ENCODE results near the gene ZDHHC7.
A peak's percentile ranks its signal among the peaks of the same experiment; 100 is the strongest.

Gene ZDHHC7

DNA sequence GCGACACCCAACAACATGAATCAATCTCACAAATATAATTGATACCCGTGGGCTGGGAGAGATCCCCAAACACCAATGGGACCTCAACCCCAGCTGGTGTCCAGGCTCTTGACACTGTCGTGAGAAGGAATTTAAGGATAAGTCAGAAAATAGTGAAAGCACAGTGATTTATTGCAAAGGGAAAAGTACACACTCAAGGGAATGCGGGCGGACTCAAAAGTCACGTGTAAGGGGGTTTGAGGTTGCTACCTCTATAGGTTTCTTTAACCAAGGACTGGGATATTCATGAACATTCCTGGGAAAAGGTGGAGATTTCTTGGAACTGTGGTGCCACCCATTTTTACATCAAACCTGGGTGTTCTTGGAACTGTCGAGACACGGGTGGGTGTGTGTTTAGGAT is 6.3 kb upstream of the ZDHHC7 start:
- DNase-seq: no peak

DNA sequence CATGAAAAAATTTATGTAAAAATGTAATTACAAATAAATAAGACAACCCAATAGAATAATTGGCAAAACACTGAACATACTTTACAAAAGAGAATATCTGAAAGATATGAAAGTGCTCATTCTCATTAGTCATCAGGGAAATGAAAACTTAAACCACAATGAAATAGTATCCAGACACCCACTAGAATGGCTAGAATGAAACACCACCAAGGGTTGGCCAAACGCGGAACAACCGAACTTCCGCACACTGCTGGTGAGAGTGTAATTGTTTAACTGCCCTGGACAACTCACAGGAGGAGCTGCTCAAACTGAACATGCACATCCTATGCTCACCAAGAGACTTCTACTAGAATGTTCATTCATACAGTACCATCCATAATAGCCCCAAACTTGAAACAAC is 5.8 kb upstream of the ZDHHC7 start:
- DNase-seq: peak; percentile 25

DNA sequence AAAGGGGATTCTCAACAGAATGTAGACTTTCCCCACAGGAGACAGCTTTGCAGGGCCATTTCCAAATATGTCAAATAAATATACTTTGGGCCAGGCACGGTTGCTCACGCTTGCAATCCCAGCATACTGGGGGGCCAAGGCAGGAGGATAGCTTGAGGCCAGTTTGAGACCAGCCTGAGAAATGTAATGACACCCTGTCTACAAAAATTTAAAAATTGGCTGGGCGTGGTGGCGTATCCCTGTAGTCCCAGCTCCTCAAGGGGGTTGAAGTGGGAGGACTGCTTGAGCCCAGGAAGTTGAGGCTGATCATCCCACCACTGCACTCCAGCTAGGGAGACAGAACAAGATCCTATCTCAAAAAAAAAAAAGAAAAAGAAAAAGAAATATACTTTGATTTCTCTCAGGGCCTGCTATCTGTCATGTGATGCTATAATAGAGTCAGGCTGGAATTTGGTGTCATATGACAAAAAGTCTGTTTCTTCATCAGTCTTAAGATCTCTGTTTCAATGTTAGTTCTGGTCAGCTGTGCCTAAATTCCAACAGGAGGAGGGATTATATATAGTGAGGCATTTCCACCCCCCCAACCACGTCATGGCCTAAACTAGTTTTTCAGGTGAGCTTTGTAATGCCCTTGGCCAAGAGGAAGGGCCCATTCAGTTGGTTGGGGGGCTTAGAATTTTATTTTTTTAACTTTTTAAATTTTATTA is 4.3 kb upstream of the ZDHHC7 start:
- DNase-seq: no peak

DNA sequence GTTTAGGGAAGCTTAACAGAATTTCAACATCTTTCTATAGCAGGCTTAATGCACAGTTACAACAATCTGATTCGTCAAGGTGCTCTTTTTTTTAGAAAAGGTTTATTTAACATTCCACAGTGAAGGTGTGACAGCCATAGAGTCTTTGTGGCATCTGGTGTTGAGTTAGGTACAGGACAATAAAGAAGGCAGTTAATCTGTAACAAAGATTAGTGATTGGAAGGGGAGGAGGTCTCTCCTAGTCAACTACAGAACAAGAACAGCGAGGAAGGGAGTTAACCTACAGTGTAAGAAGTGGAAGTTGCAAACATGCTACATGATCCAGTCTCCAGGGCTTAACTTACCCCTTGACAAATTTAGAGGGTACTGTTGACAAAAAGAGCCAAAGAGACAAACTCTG is 3.0 kb upstream of the ZDHHC7 start:
- no peak for DNase-seq

DNA sequence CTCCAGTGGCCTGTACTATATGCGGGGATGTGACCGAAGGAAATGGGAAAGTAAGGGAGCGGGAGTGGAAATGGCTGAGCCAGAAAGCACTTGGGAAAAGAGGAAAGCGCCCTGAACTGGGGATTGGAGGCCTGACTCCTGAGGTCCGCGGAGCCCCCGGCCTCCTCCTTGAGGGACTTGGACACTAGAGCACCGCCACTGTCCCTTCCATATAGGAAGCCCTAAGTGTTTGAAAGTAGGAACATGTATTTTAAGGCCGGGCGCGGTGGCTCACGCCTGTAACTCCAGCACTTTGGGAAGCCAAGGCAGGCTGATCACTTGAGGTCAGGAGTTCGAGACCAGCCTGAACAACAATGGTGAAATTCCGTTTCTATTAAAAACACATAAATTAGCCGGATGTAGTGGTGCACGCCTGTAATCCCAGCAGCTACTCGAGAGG is 530 bp upstream of the ZDHHC7 start:
- no peak for DNase-seq

DNA sequence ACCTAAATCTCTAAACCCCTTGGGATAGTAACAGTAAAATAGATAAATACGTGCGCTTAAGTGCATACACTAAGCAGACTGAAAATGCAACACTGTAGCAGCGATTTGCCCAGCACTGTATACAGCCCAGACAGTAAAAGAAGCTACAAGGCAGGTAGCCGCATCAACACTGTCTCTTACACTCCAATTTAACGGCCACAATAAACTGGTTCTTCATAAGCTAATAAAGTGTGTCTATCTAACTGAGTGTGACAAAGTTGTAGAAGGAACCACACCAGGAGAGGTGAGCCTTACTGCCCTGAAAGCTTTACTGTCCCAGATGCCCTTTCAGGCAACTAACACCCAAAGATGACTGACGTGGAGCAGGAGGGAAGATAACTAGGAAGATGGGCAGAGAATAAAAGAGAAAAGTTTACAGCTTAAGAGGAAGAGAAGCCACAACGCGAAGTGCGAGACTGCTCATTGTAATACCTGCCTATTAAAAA is 847 bp downstream of the ZDHHC7 start:
- DNase-seq: no peak

DNA sequence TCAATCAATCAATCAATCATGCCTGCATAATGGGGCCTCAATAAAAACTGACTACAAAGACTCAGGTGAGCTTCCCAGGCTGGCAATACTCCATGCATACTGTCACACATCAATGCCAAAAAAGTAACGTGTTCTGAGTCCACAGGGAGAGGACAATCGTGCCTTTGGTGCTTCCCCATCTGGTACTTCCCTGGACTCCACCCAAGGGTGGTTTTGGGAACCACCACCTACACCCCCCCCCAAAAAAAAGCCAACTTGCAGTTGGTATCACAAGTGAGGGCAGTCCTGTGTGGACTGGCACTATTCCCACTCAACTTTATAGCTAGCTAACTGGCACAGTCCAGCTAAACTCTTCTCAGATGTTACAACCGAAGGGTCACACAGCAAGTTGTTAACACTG is 3.1 kb downstream of the ZDHHC7 start:
- DNase-seq: no peak

DNA sequence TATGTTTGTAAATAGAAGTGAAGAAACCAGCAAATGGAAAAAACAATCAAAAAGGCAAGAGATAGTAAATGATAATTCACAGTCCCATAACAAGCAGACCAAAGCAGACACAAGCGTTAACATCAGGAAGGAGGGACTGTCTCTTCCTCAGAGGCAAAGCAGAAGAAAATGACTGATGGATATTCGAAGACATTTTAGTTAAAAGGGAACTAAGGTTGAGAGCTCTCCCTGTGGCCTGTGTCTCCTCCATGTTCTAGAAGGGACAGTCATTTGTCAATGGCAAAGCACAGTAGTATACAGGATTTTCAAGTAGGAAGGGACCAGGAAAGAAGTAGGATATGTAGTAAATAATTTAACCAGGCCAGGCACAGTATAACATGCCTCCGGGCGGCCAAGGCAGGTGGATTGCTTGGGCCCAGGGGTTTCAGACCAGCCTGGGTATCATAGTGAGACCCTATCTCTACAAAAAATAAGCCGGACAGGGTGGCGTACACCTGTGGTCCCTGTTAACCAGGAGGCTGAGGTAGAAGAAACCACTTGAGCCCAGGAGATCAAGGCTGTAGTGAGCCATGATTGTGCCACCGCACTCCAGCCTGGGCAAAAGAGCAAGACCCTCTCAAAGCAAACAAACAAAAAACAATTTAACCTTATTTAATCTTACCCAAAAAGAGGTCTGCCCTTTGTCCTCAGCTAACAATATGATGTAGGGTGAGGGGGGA is 3.7 kb downstream of the ZDHHC7 start:
- no peak for DNase-seq

DNA sequence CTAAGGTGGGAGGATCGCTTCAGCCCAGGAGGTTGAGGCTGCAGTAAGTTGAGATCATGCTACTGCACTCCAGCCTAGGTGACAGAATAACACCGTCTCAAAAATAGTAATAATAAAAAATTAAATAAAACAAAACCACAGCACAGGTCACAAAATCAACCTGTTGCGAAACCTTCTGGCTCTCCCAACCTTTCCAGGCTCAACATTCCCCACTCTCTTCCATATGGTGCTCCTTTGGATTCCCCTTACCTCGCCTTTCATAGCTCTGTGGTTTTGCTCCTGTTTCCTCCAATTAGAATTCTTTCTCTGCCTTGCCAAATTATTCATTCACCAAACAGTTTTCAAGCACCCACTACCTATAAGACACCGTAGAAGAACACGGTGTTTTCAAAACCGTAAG is 4.7 kb downstream of the ZDHHC7 start:
- no peak for DNase-seq

DNA sequence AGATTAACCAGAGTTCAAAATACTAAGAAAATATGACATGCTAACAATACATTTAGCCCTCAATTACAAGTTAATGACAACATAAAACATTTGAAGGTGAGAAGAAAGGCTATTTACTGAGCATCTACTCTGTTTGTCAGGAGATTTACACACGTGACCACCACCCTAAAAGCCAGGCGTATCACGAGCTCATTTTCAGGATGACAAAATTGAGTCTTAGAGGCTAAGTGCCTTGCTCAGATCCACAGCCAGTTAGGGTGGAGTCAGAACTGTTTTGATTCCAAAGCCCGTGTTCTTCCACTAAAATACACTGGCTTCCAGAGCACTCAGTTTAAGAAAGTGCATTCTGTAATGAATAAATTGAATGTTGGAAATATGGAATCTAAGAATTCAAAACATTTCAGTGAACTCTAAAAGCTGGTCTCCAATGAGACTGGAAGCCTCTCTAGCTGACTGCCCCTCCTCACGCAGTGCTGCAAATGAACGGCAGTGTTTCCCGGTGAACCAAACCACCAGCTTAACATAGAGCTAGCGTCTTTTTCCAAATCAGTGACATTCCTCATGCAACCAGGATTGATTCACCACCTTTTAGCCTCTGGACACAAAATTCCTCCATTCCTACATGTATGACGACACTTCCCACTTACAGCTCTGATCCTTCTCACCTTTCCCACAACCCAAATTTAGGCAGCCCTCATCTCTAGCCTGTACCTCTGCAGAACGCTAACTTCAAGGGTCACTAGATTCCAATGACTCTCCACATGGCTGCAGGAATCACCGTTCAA is 5.9 kb downstream of the ZDHHC7 start:
- DNase-seq: no peak

DNA sequence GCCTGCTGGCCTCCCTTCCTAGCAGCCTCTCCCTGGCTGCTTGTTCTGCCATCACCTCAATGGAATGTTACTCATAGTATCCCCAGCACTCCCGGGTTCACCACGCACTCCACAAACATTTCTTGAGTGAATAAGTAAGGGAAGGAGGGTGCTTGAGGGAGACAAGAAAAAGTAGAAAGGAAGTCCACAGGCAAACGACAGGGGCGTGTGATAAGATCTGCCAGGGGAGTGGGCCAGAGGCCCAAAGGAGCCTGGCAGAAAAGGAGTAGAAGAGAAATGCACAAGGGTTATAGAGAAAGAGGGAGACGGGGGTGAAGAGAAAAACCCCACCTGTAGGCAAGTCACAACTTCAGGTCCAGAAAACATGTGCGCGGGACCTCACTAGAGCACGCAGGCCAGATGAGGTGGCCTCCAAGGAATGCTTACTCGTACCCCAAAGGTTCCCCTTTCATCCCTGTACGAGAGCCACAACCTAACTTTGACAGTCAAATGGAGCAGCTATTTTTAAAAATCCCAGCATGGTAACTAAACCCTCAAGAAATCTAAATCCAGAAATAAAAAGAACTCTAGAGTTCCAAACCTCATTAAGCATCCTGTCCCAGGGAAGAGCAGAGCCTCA is 6.6 kb downstream of the ZDHHC7 start:
- DNase-seq: no peak

DNA sequence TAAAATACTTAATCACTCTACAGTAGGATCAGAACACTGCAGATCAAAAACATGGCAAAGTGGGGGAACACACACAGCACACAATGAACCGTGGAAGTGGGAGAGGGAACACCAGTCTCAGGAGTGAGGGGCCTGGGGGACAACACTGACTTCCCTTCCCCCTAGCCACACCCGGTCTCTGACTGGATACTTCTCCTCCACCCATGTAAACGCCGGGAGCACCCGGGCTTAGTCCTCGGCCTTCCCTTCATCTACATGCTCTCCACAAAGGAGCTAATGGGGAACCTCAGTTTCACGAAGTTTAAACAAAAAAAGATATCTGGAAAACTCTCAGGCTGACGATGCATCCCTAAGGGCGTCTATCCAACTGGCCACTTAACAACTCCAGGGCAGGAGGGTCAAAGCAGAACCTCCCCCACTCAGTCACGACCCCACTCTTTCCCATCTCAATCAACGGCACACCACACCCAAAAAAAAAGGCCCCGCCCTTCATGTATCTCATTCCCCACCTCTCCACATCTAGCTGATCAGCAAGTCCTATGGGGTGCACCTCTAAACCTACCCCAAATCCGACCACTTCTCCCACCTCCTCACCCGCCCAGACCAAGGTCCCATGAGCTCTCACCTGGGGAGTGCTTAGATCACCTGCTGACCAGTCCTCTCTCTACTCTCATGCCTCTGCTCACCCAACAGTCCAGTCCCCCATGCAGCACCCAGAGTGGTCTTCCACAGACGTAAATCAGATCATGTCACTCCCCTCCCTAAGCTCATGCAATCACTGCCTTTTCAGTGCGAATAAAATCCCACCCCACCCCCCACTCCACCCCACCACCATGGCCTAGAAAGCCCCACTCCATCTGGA is 7.4 kb downstream of the ZDHHC7 start:
- DNase-seq: no peak

DNA sequence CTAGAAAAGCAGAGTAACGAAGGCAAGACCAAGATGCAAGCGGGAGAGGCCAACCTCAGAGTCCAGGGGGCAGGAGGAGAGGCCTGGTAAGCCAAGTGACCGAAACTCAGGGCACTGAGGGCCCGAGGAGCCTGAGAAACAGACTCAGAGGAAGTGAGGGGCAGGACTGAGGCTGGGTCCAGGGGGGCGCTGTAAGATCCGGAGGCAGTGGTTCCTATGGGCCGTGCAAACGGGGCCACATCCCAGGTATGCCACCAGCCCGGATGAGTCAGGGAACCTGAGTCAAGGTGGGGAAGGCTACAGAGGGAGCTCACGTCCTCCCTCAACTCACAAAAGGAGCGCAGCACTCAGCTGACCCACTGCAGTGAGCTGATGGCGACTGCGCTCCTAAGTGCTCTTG is 8.3 kb downstream of the ZDHHC7 start:
- no peak for DNase-seq

DNA sequence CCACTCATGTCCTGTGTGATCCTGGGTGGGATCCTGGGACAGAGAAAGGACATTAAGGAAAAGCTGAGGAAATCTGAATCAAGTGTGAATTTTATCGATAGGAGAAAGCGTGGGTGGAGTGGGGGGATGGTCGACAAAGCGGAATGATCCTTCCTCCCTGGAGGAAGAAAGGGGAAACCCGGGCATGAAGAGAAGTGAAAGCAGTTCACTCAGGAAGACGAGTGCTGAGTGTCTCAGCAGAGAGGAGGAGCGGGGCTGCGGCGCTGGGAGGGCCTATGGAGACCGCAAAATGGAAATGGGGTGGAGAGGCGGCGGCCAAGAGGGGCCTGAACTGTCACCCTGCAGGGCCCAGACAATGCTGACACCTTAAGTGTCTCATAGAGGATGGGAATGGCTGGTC is 8.7 kb downstream of the ZDHHC7 start:
- DNase-seq: no peak

DNA sequence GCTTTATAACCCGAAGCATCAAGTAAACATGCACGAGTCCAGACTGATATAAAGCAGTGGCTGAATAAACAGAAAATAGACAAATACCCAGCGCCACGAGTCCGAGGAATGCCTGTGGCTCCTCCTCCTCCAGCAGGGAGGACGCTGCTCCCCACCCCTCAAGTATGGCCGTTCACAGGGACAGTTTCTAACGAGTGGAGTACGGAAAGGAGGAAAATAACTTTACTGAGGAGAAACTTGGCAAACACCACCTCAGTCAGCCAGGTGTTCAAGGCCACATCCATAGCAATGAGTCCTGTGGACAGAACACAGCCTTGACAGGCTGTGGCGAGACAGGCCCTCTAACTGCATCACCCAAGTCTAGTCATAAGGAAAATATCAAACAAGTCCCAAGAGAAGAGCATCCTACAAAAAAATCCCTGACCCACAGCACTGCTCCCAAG is 9.2 kb downstream of the ZDHHC7 start:
- no peak for DNase-seq

DNA sequence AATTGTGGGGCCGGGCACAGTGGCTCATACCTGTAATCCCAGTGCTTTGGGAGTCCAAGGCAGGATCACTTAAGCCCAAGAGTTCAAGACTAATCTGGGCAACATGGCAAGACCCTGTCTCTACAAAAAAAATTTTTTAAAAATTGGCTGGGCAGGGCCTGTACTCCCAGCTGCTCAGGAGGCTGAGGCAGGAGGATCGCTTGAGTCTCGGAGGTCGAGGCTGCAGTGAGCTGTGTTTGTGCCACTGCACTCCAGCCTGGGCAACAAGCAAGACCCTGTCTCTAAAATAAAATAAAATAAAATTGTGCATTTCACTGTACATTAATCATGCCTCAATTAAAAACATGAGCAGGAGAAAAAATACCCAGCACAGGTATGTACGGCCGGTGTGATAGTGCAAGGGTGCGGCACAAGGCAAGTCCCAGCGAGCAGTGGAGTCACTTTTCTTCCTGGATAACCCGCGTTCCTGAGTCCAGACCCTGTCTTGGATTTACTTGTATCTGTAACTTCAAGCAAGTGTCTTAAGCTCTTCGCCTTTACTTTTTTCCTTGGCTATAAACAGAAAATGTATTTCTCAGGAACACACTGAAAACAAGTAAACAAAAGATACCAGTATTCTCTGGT is 11.4 kb downstream of the ZDHHC7 start:
- DNase-seq: no peak

DNA sequence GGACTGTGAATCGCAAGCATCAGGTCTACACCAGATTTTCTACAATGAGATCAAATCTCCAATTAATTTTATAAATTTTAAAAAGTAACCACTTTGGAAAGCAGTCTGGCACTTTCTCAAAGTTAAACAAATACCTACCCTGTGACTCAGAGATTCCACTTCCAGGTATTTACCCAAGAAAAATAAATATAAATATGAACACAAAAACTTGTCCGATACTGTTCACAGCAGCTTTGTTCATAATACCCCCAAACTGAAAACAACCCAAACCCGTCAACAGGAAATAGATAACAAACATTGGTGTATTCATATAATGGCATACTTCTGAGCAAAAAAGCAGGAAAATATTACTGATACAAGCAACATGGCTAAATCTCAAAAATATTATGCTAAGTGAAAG is 12.1 kb downstream of the ZDHHC7 start:
- no peak for DNase-seq

DNA sequence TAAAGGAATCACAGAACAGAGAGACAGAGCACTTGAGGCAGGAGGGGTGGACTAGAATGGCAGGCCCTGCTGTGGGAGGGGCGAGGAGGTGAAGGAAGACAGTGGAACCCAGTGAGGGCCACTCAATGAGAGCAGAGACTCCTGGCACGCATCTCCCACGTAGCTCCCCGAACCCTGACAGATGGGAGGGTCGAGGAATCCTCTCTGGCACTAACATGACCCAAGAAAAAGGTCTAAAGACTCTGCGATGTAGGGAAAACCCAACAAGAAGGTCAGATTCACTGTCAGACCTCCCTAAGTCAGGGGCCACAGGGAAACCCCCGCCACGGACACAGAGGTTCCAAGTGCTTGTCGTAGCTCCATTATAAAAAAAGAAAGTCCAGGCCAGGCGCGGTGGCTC is 15.0 kb downstream of the ZDHHC7 start:
- no peak for DNase-seq

DNA sequence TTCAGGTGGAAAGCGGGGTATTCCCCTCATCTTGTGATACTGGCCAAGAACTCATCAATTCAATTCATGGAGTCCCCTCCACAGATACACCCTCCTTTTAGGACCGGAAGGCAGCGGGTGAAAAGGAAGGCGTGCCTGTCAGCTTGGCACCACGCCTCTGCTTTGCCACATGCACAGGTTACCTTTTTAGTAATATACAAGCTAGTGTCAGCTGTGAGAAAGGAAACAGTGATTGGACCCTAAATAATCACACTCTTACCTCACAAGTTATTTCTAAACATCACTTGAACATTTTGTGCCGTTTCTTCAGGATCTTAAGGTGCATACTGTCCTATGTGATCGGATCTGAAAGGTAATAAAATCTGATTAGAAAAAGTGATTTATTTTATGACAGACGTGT is 15.7 kb downstream of the ZDHHC7 start:
- DNase-seq: peak; percentile 26

DNA sequence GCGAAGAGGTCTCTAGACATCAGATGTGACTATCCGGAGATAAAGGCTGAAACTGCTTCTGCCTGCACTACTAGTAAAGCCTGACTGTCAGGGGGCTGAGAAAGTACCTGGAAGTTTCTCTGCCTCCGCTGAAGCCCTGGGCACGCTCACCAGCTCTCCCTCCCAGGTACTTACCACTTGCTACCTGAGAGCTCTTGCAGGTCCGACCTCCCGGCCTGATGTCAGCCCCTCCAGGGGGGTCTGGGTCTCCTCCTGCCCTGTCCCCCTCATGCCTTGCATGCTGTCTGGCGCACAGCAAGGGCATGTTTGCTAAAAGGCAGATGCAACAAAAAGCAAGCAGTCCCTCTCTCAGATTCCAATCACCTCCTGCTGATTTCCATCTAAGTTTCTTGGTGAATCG is 17.4 kb downstream of the ZDHHC7 start:
- DNase-seq: no peak

DNA sequence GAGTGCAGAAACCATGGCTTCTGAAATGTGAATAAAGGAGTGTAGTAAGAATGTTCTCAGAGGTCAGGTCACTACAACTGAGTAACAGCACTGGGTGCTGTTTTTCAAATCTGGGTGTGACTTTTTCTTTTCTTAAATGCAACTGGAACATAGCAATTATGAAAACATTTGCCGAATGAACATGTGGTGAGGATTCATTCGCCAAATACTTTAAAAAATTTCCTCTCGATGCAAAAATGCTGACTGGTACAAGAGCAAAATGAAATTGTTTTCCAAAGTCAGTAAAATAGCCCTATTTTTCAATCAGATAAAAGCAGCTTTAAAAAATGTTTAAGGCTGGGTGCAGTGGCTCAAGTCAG is 18.6 kb downstream of the ZDHHC7 start:
- DNase-seq: no peak

DNA sequence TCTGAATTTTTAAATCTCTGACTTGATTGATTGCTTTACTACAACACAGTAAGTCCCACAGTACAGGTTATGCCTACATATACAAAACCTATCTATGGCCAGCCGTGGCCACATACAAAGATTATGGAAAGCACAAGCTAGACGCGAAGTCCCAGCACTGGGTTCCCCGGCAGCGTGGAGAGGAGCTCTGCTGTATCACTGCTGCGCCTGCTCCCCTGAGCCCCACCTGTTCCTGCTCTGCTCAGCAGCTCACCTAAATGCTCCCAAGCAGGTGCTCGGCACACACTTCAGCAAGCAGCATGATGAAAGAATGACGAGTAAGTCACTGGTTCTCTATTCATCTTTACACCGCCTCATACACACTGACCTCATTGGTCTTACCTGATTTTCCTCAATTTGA is 20.6 kb downstream of the ZDHHC7 start:
- DNase-seq: no peak
